Measurements from ENCODE around the gene CHRND.

CHRND gene

DNA sequence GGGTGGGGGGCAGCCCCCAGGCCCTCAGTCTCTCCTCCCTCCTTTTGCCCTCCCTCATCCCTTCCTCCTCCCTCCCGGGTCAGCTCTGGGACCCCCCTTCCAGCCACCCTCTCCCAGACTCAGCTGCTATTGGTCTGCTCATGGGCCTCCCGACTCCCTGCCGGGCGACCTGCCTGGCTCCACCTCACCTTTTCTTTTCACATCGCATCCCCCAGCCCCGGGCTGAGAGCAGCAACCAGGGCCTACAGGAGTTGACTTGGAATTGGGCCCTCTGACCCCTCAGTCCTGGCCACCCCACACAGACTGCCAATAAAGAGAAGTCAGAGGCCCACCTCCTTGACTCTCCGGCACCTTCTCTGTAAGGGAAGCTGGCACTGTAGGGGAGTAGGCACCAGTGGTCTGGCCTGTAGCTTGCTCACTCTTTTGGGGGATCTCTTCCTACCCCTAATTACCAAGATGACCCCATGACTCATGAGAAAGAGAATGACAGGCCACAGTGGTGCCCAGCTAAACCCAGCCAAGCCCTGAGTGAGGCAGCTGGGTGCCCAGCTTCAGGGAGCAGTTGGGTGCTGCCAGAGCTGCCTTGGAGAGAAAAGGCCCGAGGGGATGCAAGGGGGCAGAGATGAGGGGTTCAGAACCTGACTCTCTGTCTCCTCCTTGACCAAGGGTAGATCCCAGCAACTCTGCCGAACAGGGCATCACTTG, 36.3 kb upstream of the CHRND start:
- Histone ChIP-seq H3K4me1 (ENCODE audit: insufficient read depth, low read length) (peaks cover 11% of the 10 kb centered on the region), H3K9ac (ENCODE audit: low read depth, low read length) (no peak overlapping the region), H3K36me3 (ENCODE audit: insufficient read depth, low read length) (no peaks in the 10 kb centered on the region), H3K27me3 (ENCODE audit: insufficient read depth, low read length) (peaks cover 54% of the 10 kb centered on the region), H3K9me3 (ENCODE audit: insufficient read depth, low read depth, low read length) (no peaks in the 10 kb centered on the region), H3K4me3 (ENCODE audit: low read length) (no peak overlapping the region), H3K27ac (ENCODE audit: low read depth, low read length) (no peak overlapping the region)
- WGBS = 52% methylated on average over 9 of the region's 9 CpGs

DNA sequence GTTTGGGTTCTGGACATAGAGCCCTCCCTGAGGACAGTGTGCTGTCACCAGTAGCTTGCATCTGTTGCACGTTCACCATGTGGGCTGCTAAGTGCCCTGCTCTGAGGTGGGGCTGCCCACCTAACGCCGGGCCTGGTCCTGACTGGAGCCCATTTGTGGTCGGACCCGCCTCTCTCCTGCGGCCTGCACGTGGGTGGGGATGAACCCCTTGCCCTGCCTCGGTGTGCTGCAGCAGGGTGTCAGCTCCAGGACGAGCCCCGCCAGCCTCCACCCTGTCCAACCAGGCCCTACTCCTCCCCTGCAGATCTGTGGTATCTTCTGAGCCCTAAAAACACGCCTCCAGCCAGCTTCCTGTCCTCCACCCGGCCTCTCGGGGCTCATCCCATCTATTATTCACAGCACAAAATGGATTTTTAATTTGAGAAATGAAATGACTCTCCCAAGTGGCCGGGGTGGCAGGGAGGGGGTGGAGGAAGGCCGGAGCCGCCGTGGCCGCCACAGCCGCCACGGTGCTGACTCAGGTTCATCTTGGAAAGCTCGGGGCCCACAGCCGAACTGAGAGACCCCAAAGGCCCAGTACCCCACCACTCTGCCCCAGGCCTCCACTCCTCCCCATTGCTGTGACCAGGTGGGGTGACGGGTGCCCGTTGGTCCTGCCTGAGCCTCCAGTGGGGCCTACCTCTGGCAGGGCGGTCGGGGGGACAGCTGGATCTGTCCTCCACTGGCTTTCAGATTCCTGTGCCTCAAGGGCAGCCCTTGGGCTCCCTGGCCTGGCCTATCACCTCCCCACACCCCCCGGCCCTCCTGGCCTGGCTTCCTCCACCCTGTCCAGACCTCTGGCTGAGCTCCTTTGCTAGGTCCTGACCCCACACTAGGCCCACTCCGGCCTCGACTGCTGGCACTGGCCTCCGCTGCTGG, 35.5 kb upstream of the CHRND start:
- 92% methylated on average over 30 of the region's 30 CpGs for WGBS
- H3K9me3 ChIP-seq (ENCODE audit: insufficient read depth, low read depth, low read length) = no peaks in the 10 kb centered on the region
- no peak overlapping the region for H3K27ac ChIP-seq (ENCODE audit: low read depth, low read length)
- no peak overlapping the region for H3K9ac ChIP-seq (ENCODE audit: low read depth, low read length)
- H3K4me3 ChIP-seq (ENCODE audit: low read length) = no peak overlapping the region
- peaks cover 46% of the 10 kb centered on the region for H3K27me3 ChIP-seq (ENCODE audit: insufficient read depth, low read length)
- H3K36me3 ChIP-seq (ENCODE audit: insufficient read depth, low read length) = no peaks in the 10 kb centered on the region
- peaks cover 11% of the 10 kb centered on the region for H3K4me1 ChIP-seq (ENCODE audit: insufficient read depth, low read length)

DNA sequence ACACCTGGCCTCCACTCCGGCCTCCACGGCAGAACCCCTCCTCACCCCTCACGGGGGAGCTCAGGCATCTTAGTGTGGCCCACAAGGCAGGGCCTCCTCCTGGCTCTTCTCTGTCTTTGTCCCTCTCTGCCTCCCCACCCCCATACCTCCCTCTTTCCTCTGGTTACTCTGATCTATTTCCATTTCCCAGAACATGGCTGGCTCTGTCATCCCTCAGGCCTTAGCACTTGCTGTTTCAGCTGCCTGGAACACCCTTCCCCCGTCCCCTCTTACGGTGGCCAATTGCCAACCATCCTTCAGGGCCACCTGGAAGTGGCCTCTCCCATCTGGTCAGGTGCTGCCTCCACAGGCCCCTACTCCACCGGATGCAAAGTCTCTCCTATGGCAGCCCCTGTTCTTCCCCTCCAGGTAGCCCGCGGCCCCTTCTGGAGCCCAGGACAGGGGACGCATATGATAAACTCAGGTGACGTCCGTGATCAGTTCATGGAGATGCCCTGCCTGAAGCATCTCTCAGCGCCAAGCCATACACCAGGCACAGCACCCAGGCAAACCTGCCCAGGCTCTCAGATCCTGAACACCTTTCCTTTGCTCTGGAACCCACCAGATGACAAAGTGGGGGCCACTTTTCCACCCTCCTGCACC, 34.7 kb upstream of the CHRND start:
- Histone ChIP-seq H3K36me3 (ENCODE audit: insufficient read depth, low read length) (no peaks in the 10 kb centered on the region), H3K4me1 (ENCODE audit: insufficient read depth, low read length) (peaks cover 11% of the 10 kb centered on the region), H3K9me3 (ENCODE audit: insufficient read depth, low read depth, low read length) (no peaks in the 10 kb centered on the region), H3K9ac (ENCODE audit: low read depth, low read length) (no peak overlapping the region), H3K27me3 (ENCODE audit: insufficient read depth, low read length) (peaks cover 38% of the 10 kb centered on the region), H3K4me3 (ENCODE audit: low read length) (no peak overlapping the region), H3K27ac (ENCODE audit: low read depth, low read length) (no peak overlapping the region)
- WGBS = 88% methylated on average over 12 of the region's 12 CpGs

DNA sequence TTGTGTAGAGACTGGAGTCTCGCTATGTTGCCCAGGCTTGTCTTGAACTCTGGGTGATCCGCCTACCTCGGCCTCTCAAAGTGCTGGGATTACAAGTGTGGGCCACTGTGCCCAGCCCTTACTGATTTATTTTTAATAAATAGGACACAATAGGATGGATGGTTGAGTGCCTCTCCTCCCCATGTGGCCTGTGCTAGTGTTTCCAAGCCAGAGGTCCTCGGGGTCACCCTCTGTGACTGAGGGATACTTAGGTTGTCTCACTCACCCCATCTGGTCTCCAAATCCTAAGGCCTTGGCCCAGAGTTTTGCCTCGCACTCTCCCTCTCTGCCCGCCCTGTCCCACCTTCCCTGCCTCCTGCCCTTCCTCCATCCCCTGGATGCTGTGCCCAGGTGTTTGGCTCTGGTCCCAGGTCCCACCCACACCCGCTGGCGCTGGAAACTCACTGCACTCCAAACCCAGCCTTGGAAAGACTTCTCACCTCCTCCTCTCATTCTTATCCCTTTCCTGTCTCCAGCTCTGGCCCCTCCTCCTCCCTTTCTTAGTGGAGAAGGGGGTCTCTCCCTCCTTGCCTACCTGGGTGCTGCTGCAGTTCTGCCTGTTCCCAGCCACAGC, 33.6 kb upstream of the CHRND start:
- no peak overlapping the region for H3K9ac ChIP-seq (ENCODE audit: low read depth, low read length)
- no peak overlapping the region for H3K4me3 ChIP-seq (ENCODE audit: low read length)
- H3K27ac ChIP-seq (ENCODE audit: low read depth, low read length) = no peak overlapping the region
- H3K27me3 ChIP-seq (ENCODE audit: insufficient read depth, low read length) = peaks cover 28% of the 10 kb centered on the region
- no peaks in the 10 kb centered on the region for H3K36me3 ChIP-seq (ENCODE audit: insufficient read depth, low read length)
- H3K9me3 ChIP-seq (ENCODE audit: insufficient read depth, low read depth, low read length) = no peaks in the 10 kb centered on the region
- WGBS = 72% methylated on average over 8 of the region's 8 CpGs
- peaks cover 11% of the 10 kb centered on the region for H3K4me1 ChIP-seq (ENCODE audit: insufficient read depth, low read length)

DNA sequence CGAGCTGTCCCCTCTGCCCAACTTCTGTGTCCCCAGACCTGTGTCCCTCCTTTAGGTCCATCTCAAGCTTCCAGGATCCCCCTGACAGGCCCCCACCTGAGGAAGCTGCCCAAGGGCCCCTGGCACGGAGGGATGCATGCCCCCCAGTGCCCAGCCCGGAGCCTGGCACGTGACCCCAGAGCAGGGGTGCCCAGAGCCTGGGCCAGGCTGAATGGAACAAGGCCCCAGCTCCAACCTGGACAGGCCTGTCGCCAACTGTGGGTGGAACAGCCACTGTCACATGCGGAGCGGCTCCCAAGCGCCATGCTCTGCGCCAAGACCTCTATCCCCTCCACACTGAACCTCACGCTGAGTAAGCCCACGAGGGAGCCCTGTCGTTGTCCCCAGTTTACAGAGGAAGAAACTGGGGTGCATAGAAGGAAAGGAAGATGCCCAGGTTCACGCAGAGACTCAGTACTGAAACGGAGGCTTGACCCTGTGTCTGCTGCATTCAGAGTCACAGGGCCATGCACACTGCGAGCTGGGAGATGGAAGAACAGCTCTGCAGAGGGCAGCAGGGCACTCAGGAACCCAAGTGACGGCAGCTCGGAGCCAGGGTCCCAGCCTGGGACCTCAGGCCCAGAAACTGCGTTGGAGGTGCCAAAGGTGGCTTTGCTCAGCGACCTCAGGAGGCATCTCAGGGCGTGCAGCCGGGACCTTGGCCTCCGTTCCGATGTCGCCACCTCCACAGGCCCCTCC, 32.8 kb upstream of the CHRND start:
- Histone ChIP-seq H3K4me3 (ENCODE audit: low read length) (no peak overlapping the region), H3K27me3 (ENCODE audit: insufficient read depth, low read length) (peaks cover 24% of the 10 kb centered on the region), H3K9ac (ENCODE audit: low read depth, low read length) (no peak overlapping the region), H3K27ac (ENCODE audit: low read depth, low read length) (no peak overlapping the region), H3K9me3 (ENCODE audit: insufficient read depth, low read depth, low read length) (no peaks in the 10 kb centered on the region), H3K36me3 (ENCODE audit: insufficient read depth, low read length) (no peaks in the 10 kb centered on the region), H3K4me1 (ENCODE audit: insufficient read depth, low read length) (peaks cover 11% of the 10 kb centered on the region)
- 90% methylated on average over 24 of the region's 24 CpGs for WGBS

DNA sequence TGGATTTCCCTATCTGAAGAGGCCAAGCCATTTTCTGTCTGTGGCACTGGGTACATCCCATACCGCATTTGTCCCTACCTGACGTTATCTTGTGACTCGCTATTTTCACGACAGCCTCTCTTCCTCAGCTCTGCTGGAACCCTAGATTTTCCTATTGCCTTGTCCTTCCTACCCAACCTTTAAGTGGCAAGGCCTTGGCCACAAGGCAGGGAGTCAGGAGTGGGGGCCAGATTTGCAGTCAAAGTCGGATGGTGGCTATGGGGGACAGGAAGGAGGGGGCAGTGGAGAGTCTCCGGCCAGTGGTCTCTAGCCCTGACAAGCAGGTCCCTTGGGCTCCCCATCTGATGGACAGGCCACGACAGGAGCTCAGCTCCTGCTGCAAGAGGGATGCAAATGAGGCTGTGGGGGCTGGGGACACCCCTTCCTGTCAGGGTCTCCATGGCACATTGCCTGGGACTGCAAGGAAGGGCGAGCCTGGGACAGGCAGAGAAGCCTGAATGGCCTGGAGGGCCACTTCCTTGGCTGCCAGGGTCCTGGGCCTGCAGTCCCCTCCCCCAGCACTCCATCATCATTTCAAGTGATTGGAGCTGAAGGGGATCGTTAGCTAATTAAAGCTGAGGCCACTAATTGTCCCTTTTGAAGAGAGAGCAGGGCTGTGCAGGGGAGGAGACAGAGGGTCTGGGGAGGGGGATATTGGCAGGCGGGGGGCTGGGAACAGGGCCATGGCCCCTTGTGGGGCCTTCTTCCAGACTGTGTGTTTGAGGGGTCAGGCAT, 32.1 kb upstream of the CHRND start:
- H3K4me3 ChIP-seq (ENCODE audit: low read length) = no peak overlapping the region
- H3K9ac ChIP-seq (ENCODE audit: low read depth, low read length) = no peak overlapping the region
- peaks cover 11% of the 10 kb centered on the region for H3K4me1 ChIP-seq (ENCODE audit: insufficient read depth, low read length)
- WGBS = 69% methylated on average over 10 of the region's 10 CpGs
- H3K9me3 ChIP-seq (ENCODE audit: insufficient read depth, low read depth, low read length) = no peaks in the 10 kb centered on the region
- H3K27me3 ChIP-seq (ENCODE audit: insufficient read depth, low read length) = peaks cover 18% of the 10 kb centered on the region
- no peak overlapping the region for H3K27ac ChIP-seq (ENCODE audit: low read depth, low read length)
- H3K36me3 ChIP-seq (ENCODE audit: insufficient read depth, low read length) = no peaks in the 10 kb centered on the region

DNA sequence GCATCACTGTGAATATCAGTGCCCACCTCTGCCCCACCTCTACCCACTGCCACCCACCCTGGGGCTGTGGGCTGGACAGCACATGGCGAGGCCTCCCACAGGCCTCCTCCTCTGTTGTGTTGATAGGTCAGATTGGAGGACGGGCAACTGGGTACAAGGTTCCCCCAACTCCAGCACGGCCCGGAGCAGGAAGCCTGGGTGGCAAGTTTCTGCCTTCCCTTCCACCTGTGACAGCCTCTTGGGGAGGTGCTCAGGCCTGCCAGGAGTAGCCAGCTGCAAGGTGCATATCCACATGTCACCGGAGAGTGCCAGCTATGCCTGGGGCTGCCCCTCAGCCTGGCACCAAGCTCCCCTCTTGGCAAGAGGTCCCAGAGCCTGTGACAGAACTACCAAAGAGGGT, 31.4 kb upstream of the CHRND start:
- Histone ChIP-seq H3K4me1 (ENCODE audit: insufficient read depth, low read length) (peaks cover 4% of the 10 kb centered on the region), H3K9ac (ENCODE audit: low read depth, low read length) (no peak overlapping the region), H3K36me3 (ENCODE audit: insufficient read depth, low read length) (no peaks in the 10 kb centered on the region), H3K27ac (ENCODE audit: low read depth, low read length) (no peak overlapping the region), H3K9me3 (ENCODE audit: insufficient read depth, low read depth, low read length) (no peaks in the 10 kb centered on the region), H3K4me3 (ENCODE audit: low read length) (no peak overlapping the region), H3K27me3 (ENCODE audit: insufficient read depth, low read length) (peaks cover 15% of the 10 kb centered on the region)
- WGBS = 96% methylated on average over 5 of the region's 5 CpGs

DNA sequence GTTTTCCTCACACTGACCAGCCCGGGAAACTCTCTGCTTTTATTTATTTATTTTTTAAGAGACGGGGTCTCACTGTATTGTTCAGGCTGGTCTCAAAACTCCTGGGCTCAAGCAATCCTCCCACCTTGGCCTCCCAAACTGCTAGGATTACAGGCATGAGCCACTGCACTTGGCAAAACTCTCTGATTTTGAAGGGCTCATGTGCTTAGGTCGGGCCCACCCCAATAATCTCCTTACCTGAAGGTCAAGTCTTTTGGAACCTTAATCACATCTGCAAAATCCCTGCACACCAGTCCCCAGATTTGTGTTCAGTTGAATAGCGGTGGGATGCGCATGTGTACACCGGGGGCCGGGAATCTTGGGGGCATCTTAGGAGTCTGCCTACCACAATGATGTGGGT, 30.7 kb upstream of the CHRND start:
- no peak overlapping the region for H3K9ac ChIP-seq (ENCODE audit: low read depth, low read length)
- no peaks in the 10 kb centered on the region for H3K4me1 ChIP-seq (ENCODE audit: insufficient read depth, low read length)
- 93% methylated on average over 7 of the region's 7 CpGs for WGBS
- H3K4me3 ChIP-seq (ENCODE audit: low read length) = no peak overlapping the region
- peaks cover 11% of the 10 kb centered on the region; the same call in 1 of the 2 replicates for H3K27me3 ChIP-seq (ENCODE audit: insufficient read depth, low read length)
- no peak overlapping the region for H3K27ac ChIP-seq (ENCODE audit: low read depth, low read length)
- H3K9me3 ChIP-seq (ENCODE audit: insufficient read depth, low read depth, low read length) = no peaks in the 10 kb centered on the region
- no peaks in the 10 kb centered on the region for H3K36me3 ChIP-seq (ENCODE audit: insufficient read depth, low read length)

DNA sequence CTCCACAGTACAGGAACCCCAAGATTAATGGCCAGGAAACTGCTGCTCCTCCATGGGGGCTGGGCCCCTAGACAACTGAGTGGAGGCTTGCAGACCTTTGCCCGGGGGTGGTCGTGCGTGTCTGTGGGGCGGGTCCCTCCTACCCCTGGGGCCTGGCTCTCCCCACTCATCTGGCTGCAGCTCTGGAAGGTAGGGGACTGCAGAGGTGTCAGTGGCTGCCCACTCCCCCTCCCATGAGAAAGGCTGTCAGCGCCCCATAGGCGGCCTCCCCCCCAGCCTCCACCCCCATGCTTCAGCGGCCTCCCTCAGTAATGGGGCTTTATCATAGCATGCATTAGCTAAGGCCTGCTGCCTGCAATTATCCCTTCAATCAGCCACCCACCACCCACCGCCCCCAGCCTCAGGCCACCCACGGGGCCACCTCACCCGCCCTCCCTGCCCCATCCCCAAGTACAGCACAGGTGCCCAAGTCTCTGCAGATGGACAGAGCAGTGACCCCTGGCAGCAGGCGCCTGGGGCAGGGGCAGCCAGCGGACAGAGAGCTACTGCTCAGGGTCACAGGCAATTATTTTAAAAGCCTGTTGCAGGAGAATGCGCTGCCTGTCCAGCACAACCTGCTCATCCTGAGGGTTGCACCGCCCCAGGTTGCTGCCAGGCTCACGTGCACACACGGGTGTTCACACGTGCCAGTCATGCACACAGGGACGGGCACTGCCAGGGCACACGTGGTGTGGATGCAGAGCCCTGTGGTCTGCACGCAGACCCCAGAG, 29.3 kb upstream of the CHRND start:
- H3K4me1 ChIP-seq (ENCODE audit: insufficient read depth, low read length) = 0 out of 2 replicates have a peak, but pooled peaks cover under 1% of the 10 kb centered on the region
- peaks cover 23% of the 10 kb centered on the region for H3K27me3 ChIP-seq (ENCODE audit: insufficient read depth, low read length)
- 84% methylated on average over 20 of the region's 20 CpGs for WGBS
- H3K27ac ChIP-seq (ENCODE audit: low read depth, low read length) = no peak overlapping the region
- no peaks in the 10 kb centered on the region for H3K36me3 ChIP-seq (ENCODE audit: insufficient read depth, low read length)
- H3K9me3 ChIP-seq (ENCODE audit: insufficient read depth, low read depth, low read length) = no peaks in the 10 kb centered on the region
- no peak overlapping the region for H3K9ac ChIP-seq (ENCODE audit: low read depth, low read length)
- no peak overlapping the region for H3K4me3 ChIP-seq (ENCODE audit: low read length)
